ENCODE measurements around the gene MEIS2.

MEIS2 gene

DNA sequence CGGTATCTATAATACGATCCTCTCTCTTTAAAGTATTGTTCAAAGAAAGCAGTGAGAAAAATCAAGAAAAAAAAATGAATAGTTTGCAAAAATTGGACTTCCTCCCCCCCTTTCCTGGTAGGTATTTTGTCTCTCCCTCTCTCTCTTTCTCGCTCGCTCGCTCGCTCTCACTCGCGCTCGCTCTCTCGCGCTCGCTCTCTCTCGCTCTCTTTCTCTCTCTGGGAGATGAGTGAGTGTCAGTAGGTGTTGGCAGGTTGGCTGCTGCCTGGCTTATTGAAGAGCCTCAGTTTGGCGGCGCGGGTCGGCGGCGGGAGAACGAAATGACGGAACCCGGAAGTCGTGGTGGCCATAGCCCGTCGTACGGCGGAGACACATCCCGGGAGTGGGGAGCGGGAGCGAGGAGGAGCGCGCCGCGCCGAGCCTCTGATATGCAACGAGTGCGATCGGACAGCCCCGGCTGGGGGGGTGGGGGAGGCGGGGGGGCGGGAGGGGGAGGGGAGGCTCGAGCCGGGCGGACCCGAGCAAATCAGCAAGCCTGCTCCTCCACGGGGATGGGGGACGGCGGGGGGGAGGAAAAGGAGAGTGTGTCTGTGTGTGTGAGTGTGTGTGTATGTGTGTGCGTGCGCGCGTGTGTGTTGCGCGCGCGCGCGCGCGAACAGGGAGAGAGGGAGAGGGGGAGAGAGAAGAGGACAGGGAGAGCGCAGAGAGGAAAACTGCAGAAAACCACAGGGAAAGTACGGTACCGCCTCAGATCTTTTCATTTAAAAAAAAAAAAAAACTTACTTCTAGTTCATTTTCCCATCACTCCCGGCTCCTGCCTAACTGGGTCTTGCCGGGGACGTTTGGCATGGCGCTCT is at the start of gene MEIS2:
Gene MEIS2, minus strand, starts transcription at position 441 of the 857 bp plus-strand sequence. CDS start 1,083 bp downstream, outside the sequence.
- DNase-seq = peak; percentile 69

DNA sequence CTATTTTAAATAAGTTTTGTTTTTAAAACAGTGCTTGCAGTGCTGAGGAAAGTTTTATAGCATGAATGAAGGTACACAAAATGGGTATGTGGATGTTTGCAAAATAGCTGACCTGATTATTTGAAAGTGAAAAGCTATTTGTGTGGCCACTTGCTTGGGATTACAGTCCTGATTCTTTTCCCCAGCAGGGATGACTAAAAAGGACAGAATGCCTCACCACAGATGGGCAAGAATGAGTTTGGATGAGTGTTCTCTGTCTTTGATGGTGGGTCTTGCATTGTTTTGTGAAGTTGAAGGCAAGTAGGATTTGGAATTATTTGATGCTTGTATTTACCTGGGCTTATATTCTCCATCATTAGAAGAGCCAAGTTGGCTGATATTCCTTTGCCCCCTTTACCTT is 48.8 kb upstream of the MEIS2 start:
- DNase-seq = no peak

DNA sequence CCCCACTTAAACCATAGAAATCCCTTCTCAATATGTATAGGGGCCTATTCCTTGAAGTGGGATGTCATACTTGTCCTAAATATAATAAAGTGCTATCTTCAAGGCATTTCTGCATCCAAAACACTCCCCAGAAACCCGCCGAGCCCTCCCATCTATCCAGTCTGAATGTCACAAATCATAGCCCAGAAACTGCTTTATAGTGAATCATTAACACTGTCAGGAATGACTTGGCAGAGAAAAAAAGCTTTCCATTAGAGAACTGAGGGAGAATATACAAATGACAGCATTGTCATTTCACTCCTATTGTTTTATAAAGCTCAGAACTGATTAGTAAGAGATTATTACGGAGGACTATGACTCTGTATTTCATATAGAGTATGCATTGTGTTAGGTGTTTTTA is 48.4 kb upstream of the MEIS2 start:
- DNase-seq = no peak

DNA sequence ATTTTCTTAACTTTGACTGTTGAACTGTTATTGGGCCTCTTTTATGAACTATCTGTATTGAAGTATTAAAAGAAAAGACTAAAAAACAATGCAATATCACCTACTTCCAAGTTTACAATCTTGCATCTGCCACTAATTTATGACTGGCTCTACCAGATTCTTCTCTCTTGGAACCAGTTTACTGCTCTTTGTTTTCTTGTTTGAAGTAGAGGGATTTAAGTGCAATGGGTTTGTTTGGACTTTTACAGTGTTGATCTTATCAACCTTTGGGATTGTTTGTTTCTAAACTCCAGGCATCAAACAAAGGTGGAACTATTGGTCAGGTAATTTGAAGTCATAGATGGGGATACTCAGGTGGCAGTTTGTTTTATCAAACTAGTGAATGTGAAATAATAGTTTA is 43.0 kb upstream of the MEIS2 start:
- no peak for DNase-seq

DNA sequence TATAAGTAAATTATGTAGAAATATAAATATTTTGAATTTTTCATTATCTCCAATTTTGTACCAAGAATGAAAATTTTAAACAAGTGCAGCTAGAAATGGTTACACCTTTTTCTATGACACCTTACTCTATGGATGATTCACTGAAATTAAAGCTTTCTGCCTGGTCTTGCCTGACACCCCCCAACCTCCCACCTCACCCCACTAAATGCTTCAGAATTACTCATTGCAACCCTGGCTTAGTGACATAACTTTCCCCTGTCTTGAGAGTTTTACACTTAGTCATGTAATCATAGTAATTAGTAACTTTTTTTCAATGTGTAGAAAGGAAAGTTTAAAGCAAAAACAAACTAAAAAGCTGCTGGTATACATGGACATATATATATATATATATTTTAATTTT is 42.0 kb upstream of the MEIS2 start:
- DNase-seq = no peak

DNA sequence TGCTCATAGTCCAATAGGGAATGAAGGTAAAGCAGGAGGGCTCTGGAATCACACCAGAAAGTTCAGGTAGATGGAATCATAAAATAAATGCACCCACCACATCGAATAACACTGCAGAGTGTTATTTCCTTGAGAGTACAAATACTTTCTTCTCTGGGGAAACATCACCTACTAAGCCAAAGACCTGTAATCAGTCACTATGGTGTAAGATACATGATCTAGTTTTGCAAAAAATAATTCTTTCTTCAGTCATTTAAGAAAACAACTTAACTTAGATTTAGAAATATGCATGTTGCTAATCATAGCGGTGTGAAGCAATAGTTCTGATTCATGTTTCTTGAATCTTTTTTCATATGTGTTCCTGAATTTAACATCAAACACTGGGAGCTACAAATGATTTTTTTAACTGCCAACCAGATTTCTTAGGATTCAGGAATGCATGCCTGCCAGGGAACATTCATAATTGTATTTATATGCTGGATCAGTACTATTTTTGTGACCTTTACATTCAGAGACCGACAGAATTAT is 40.2 kb upstream of the MEIS2 start:
- no peak for DNase-seq

DNA sequence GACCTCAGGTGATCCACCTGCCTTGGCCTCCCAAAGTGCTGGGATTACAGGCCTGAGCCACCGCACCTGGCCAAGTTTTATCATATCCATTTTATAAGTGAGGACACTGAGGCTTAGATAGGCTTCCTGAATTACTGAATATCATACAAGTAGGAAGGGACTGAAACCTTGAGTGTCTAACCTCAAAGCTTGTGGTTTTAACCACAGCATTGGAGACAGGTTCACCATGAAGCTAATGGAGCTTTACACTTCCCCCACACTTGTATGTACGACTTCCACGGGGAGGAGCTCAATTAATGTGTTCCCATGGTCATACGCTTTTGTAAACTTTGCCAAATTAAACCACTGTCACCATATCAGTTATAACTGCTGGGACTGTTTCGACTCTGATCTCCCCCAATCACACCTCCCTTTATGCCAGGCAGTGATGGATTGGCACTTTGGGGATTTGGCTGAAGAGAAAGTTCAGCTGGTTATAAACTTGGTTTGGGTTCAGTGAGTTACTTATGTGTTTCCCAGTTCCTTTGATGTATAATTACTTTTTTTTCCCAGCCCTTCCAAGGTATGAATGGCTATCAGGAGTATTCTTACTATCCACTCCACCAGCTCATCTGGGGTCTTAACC is 38.4 kb upstream of the MEIS2 start:
- no peak for DNase-seq

DNA sequence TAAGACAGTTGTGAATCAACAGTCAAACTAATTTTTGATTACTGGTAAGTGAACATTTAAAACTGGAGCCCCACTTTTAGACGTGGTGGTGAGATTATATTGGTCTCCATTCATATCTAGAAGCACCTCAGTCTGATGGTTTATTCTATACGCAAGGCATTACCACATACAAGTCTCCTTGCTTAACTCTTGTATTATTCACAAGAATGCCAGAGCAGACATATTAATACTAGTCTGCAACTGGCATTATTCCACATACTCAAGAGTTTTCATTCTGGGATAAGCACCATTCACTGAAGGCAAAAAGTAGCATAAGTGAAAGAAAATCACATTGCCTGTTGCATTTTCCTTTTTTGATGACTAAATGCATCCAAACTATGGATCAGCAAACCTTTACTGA is 36.9 kb upstream of the MEIS2 start:
- no peak for DNase-seq

DNA sequence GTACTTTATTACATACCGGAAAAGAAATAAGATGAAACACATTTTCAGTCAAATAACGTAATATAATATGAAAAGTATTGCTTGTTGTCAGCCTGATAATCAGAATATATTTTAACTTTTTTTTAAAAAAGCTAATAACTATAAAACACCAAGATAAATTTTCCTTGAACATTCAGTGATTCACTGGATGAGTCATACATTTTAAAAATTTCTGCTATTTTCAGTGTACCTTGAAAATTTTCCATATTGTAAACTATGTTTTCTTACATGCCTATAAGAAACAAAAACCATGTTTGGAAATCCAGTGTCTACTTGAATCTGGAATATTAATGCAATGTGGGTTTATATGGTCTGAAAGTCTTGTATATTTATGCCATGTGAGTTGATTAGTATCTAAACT is 36.3 kb upstream of the MEIS2 start:
- DNase-seq = no peak

DNA sequence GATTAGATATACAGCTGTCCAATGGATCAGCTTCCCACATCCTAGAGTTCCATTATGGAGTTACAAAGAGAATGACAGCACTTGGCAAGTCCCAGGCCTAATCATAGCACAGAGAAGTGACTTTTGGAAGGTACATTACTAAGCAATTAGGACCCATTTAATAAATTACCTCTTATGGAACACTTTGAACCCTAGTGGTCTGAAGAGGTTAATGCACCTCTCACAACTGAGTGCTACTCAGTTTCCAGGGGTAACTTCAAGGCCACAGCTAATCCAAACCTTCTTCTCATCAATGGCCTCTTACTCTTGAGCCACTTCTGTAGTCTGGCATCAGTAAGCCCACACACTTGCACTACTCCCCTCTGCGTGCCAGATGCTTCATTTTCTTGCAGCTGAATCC is 34.9 kb upstream of the MEIS2 start:
- DNase-seq = no peak

DNA sequence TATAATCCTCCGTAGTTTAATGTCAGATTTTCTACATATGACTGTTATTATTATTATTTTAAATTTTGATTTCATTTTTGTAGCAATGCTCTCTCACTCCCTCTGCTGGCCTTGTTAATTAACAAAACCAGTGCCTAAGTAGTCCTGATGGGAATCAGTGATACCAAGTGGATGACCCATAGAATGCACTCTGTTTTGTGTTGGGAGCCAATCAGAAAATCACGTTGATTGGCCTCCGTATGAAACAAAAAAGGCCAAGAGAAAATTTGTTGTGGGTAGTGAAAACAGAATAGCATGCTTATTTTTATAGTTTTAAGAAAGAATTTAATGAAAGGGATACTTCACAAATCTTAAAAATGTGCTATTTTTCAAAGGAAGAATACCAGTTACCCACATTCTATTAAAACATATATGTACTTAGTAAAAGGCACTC is 34.4 kb upstream of the MEIS2 start:
- no peak for DNase-seq

DNA sequence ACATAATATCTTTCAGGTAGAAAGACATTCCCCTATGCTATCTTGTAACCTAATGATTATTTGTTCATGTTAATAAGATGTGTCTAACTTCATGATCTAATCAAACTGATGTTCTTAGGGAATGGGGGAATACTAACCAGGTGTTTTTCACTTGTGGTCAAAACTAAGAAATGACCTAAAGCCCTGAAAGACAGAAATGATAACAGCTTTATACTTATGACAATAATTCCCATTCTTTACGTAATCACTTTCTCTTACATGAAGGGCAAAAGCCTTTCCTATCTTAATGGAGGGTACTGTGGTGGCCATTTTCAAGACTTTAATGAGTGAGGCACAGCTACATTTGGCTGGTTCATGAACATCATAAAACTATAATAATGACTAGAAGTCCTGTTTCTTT is 33.9 kb upstream of the MEIS2 start:
- DNase-seq = no peak

DNA sequence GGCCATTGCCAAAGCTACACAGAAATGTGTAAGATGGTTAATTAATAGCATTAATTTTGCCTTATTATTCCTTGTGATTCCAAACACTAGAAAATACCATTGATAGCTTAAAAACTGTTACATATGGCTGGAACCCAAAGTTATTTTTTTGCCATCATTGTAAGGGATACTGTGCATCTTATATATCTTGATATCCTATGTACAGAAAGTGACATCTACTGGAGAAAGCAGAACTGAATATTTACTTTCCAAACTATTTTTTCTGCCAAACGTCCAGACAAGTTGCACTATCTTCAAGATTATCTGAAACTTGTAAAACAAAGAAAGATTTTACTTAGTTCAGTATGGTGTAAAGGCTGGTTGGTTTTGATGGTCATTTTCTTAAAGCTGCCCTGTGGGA is 33.3 kb upstream of the MEIS2 start:
- DNase-seq = peak; percentile 4

DNA sequence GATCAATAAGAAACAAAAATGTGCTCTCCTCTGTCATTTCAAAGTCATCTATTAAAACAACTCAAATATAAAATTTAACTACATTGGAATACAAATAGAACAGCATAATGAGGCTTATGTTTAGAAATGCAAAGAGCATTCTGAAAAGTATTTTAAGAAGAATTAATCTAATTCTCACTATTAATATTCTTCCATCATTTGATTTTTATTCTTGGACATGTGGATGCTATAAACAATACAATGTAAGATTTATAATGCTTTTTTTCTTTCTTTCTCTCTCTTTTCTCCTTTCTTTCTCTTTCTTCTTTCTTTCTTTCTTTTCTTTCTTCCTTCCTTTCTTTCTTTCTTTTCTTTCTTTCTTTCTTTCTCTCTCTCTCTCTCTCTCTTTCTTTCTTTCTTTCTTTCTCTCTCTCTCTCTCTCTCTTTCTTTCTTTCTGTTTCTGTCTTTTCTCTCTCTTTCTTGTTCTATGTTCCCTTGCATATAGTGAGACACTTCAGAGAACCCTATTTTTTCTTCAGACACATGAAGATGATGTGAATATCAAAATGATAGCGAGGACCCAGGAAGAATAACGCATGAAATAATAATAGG is 32.6 kb upstream of the MEIS2 start:
- no peak for DNase-seq

DNA sequence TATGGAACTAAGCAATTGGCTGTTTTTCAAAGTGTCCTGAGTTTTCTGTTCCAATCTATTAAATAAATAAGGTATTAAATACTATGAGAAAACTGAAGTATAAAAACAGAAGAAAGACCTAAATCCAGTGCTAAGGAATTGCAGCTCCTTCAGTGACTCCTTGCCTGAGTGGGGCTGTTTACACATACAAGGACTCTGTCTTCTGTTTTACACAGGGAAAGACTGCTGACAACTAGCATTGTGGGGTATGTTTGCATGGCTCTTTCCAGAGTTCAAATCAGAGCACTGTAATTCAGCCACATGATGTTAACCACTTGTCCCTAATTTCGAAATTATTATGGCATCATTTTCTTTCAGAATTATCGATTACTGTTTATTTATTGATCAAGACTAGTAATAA is 31.3 kb upstream of the MEIS2 start:
- DNase-seq = no peak

DNA sequence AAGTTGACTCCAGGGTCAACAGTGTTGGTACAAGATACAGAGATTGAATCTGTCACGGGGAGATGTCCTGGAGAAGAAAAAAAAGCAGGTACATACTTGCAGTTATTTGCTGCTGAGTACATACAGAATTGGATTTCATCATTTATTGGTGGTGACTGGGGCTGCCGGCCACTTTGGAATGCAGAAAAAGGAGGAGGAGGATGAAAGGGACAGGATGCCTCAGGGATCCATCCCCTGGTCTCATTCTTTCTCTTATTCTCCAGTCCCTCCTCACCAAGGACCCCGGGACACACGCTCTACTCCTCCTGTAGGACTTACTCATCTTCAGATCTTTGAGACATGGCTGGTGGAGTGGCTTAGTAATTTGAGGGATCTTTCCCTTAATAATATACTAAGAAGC is 30.0 kb upstream of the MEIS2 start:
- no peak for DNase-seq

DNA sequence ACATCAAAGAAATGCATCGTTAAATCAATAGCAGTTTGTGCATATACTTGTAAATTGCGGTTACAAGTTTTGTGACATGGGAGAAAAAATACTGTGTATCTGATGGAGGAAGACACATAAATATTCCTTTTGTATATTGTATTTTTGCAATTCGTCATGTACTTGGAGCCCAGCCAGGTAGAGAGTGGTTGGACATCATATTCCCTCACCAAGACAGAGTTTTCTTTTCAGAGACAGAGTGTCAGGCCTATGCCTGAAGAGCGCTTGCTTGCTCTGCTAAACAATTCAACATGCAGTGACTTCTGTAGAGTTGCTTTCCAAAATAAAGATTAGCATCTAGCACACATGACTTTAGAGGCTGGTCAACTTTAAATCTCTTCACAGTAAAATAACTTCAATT is 24.8 kb upstream of the MEIS2 start:
- no peak for DNase-seq

DNA sequence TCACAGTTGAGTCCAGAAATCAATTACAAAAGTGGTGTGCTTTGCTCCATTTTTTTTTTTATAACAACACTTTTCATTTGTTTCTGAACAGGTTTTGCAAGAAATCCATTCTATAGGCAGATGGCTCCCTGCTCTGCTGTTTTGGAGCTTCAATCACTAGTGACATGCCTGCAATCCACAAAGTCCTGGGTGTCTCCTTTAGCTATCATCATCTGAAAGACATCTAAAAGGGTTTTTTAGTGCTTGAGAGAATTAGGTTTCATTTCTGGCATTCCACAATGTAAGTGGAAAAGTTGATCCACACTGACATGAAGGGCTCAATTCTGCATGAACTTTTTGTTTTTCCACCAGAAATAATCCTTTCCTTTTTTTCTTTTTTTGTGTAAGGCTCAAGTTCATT is 24.0 kb upstream of the MEIS2 start:
- no peak for DNase-seq

DNA sequence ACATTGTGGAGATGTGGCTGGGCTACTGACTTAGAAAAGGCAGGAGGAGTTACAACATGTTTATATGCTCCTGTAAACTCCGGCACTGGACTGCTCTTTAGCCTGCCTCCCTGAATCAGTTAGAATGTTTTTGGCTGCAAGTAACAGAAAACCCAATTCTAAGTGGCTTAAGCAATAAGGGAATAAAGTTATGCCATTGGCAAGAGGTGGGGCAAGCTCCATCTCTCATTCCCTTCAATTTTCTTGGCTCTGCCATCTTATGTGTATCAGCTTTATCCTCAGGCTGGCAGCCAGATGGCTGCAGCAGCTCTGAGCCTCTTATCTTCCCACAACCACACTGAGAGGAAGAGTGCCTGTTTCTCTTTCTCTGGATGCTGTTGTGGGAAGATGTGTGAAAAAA is 22.4 kb upstream of the MEIS2 start:
- no peak for DNase-seq

DNA sequence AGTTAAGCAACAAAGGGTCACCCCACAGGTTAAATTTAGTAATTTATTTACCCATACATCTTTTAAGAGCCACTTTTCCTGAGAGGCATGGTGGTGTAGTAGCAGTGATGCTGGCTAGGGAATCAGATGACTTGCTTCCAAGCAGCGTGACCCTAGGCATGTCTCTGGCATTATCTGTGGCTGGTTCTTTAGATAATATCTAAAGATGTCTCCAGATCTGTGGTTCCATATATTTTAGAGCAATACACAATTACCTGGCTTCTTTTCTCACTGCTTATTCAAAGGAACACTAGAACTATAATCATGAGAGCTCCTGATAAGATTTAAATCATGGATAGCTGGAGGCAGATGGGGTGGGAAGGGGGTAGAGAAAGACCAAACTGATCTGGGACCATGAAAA is 21.1 kb upstream of the MEIS2 start:
- DNase-seq = no peak

DNA sequence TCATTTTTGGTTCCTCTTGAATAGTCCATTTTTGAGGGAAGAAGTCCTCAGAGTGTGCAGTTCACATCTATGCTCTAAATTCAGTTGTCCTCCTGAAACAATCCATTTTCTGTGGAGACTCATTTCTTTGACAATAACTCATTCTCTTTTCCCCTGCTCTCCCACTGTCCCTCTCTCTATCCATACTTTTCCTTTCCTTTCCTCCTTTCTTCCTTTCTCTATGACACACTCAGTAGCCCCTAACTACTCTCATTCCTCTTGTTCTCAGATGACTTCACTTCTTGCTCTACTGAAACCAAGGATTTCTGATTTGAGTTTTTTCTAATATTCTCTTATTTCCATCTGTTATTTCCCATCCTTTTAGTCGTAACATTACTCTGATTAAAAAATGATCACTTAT is 16.7 kb upstream of the MEIS2 start:
- no peak for DNase-seq

DNA sequence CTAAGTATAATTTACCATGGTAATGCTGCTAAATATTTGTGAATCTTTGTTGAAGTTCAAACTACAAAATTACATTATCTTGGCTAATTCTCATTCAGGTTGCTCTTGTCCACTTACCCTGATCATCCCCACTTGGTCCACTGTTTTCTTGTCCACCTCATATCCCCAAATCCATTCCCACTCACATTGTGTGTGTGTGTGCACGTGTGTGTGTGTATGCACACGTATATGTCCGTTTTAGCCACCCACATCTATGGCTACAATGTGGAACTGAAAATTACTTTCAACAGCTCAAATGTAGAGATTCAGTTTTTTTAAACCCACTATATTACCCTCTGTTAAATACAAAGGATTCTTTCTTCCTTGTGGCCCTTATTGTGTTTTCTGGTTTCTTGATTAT is 15.2 kb upstream of the MEIS2 start:
- DNase-seq = no peak

DNA sequence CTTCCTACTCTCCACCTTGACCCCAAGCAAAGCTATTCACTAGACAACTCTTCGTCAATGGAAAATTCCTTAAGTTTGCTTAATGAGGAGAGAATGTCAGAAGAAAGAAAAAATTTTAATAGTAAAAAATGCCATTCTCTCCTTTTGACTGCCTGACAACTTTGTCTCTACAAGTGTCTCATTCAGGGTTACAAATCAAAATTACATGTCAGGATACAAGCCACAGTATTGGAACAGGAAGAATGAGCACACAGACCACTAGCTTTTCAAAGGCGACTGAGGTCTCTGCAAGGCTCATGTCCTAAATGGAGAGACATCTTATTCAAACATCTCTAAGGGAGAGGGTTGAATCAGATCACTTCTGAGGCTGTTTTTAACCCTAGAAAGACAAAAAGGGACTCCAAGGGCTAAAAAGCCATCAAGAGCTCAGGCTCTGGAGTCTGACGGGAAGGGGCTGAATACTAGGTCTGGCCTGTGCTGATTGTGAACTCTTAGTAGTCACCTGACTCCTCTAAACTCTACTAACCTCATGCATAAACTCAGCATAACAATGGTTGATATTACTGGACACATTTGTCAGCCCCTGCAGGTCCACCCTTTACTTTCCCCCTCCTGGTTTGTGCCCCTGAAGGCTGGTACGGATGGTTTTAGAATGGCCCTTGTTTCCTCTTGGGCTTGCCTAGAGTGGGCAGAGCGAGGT is 12.8 kb upstream of the MEIS2 start:
- no peak for DNase-seq
